ENCODE data around the gene GRHPR. TPM values are rescaled to one million over a fixed set of nuclear protein-coding genes. Genes with fewer than 3 reads are reported as not detected.

The GRHPR gene
- total and polyA plus RNA-seq, 4 donors: 125 to 524 (median 294) TPM

DNA sequence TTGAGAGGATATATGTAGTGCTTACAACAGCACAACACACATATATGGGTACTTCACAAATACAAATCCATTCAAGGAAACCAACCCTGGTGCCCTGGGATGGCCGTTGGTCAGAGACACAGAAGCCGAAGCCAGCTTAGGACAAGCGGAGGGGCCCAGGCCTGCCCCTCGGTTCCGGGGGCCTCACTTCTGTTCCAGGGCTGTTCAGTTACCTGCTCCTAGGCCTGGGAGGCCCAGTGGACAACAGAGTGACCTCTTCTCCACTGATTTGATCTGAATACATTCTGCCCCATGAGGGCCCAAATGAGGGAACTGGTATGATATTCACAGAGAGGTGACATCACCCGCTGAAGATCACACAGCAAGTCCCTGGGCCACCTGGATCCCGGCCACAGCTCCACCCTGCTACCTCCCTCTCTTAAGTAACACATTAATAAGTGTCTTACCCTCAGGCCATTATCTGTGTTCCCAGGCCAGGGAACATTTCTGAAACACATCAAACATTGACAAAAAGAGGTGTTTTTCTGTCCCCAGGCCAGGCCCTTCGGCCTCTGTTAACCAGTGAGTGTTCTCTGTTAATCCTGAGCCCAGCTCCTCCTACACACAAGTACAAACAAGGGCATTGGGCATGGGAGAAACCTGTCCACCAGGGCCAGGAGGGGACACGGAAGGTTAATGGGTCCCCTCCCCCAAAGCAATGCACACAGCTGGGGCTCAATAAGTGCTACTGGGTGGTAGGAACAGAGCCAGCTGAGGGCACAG is 4.5 kb upstream of the GRHPR start:
- 60% methylated on average over 9 of the region's 9 CpGs for WGBS
- Histone ChIP-seq H3K27ac (ENCODE audit: low read depth in 1 of 2, low read length in 2 of 2) (peak overlapping the region; percentile 71 to 82), H3K36me3 (ENCODE audit: control insufficient read depth in 4 of 4, insufficient read depth in 3 of 4, low read depth in 1 of 4, low read length in 3 of 4) (no peaks in the 10 kb centered on the region), H3K27me3 (ENCODE audit: control insufficient read depth in 4 of 4, insufficient read depth in 4 of 4, low read length in 3 of 4) (no peaks in the 10 kb centered on the region), H3K4me1 (ENCODE audit: control insufficient read depth in 4 of 4, insufficient read depth in 4 of 4, low read length in 3 of 4) (peaks cover 21 to 53% (median 44%) of the 10 kb centered on the region in 4 donors), H3K9ac (ENCODE audit: low read depth in 1 of 2, low read length in 2 of 2) (peak overlapping the region in 1 of 2 donors; percentile 38), H3K4me3 (ENCODE audit: low read depth in 1 of 3, low read length in 3 of 3) (no peak overlapping the region), H3K9me3 (ENCODE audit: control insufficient read depth in 4 of 4, low read length in 3 of 4) (no peaks in the 10 kb centered on the region)
- TF ChIP-seq JUND (IDR thresholded peaks at IDR 0.05) (peak; percentile 94), NR2F2 (IDR thresholded peaks at IDR 0.05) (no peak), EGR1 (IDR thresholded peaks at IDR 0.05; ENCODE audit: low read depth in 2 of 2) (peak in 1 of 2 donors; percentile 83), HNF4A (conservative IDR thresholded peaks at IDR 0.05) (peak; percentile 90 to 97), HNF4G (IDR thresholded peaks at IDR 0.05) (peak; percentile 73), FOXA2 (IDR thresholded peaks at IDR 0.05) (peak; percentile 78), YY1 (IDR thresholded peaks at IDR 0.05) (peak; percentile 93), GABPA (IDR thresholded peaks at IDR 0.05 in 1 of 2, conservative IDR thresholded peaks at IDR 0.05 in 1 of 2) (peak in 1 of 2 donors; percentile 69), SP1 (IDR thresholded peaks at IDR 0.05) (peak; percentile 99), FOXA1 (IDR thresholded peaks at IDR 0.05) (peak; percentile 81), TAF1 (conservative IDR thresholded peaks at IDR 0.05) (peak; percentile 57), RAD21 (IDR thresholded peaks at IDR 0.05) (peak; percentile 57), RXRA (IDR thresholded peaks at IDR 0.05) (peak; percentile 97 to 99)
- TF ChIP-seq, protein P1, sequence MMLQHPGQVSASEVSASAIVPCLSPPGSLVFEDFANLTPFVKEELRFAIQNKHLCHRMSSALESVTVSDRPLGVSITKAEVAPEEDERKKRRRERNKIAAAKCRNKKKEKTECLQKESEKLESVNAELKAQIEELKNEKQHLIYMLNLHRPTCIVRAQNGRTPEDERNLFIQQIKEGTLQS (IDR thresholded peaks at IDR 0.05): peak; percentile 86
- TF ChIP-seq, protein P2, sequence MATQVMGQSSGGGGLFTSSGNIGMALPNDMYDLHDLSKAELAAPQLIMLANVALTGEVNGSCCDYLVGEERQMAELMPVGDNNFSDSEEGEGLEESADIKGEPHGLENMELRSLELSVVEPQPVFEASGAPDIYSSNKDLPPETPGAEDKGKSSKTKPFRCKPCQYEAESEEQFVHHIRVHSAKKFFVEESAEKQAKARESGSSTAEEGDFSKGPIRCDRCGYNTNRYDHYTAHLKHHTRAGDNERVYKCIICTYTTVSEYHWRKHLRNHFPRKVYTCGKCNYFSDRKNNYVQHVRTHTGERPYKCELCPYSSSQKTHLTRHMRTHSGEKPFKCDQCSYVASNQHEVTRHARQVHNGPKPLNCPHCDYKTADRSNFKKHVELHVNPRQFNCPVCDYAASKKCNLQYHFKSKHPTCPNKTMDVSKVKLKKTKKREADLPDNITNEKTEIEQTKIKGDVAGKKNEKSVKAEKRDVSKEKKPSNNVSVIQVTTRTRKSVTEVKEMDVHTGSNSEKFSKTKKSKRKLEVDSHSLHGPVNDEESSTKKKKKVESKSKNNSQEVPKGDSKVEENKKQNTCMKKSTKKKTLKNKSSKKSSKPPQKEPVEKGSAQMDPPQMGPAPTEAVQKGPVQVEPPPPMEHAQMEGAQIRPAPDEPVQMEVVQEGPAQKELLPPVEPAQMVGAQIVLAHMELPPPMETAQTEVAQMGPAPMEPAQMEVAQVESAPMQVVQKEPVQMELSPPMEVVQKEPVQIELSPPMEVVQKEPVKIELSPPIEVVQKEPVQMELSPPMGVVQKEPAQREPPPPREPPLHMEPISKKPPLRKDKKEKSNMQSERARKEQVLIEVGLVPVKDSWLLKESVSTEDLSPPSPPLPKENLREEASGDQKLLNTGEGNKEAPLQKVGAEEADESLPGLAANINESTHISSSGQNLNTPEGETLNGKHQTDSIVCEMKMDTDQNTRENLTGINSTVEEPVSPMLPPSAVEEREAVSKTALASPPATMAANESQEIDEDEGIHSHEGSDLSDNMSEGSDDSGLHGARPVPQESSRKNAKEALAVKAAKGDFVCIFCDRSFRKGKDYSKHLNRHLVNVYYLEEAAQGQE (IDR thresholded peaks at IDR 0.05): peak; percentile 85
- TF ChIP-seq, protein P3, sequence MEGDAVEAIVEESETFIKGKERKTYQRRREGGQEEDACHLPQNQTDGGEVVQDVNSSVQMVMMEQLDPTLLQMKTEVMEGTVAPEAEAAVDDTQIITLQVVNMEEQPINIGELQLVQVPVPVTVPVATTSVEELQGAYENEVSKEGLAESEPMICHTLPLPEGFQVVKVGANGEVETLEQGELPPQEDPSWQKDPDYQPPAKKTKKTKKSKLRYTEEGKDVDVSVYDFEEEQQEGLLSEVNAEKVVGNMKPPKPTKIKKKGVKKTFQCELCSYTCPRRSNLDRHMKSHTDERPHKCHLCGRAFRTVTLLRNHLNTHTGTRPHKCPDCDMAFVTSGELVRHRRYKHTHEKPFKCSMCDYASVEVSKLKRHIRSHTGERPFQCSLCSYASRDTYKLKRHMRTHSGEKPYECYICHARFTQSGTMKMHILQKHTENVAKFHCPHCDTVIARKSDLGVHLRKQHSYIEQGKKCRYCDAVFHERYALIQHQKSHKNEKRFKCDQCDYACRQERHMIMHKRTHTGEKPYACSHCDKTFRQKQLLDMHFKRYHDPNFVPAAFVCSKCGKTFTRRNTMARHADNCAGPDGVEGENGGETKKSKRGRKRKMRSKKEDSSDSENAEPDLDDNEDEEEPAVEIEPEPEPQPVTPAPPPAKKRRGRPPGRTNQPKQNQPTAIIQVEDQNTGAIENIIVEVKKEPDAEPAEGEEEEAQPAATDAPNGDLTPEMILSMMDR (IDR thresholded peaks at IDR 0.05; ENCODE audit: low read depth, low read length, missing input control): no peak
- TF ChIP-seq, protein P4, sequence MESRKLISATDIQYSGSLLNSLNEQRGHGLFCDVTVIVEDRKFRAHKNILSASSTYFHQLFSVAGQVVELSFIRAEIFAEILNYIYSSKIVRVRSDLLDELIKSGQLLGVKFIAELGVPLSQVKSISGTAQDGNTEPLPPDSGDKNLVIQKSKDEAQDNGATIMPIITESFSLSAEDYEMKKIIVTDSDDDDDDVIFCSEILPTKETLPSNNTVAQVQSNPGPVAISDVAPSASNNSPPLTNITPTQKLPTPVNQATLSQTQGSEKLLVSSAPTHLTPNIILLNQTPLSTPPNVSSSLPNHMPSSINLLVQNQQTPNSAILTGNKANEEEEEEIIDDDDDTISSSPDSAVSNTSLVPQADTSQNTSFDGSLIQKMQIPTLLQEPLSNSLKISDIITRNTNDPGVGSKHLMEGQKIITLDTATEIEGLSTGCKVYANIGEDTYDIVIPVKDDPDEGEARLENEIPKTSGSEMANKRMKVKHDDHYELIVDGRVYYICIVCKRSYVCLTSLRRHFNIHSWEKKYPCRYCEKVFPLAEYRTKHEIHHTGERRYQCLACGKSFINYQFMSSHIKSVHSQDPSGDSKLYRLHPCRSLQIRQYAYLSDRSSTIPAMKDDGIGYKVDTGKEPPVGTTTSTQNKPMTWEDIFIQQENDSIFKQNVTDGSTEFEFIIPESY (IDR thresholded peaks at IDR 0.05): peak; percentile 94
- TF ChIP-seq, protein P5, sequence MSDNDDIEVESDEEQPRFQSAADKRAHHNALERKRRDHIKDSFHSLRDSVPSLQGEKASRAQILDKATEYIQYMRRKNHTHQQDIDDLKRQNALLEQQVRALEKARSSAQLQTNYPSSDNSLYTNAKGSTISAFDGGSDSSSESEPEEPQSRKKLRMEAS (IDR thresholded peaks at IDR 0.05): peak; percentile 91
- peak; percentile 55 for DNase-seq (ENCODE audit: low spot score)

Measured in liver (tissue), 9 donors.